B cell (primary cell): ENCODE results near the gene ACOX3. TPM values are rescaled to one million over a fixed set of nuclear protein-coding genes. Genes with fewer than 3 reads are reported as not detected.

Experiments
- ATAC-seq: fragments of 200-7000 bp; cut with Tn5 transposase; one replicate; pipeline ENCODE4 v1.10.0; 2021; ENCODE audit warnings: low read depth, mild to moderate bottlenecking, moderate number of reproducible peaks, moderate library complexity
- CTCF ChIA-PET: fragments of 350-600 bp; sonication (Branson Sonifier 250); formaldehyde crosslinking; loops from one replicate; lab custom pipeline; 2021; ENCODE audit warnings: antibody characterized with exemption, inconsistent platforms; lab: Charles Lee
- POLR2A ChIA-PET: fragments of 350-600 bp; sonication (Branson Sonifier 250); formaldehyde crosslinking; loops from one replicate; lab custom pipeline; 2021; ENCODE audit warnings: antibody characterized with exemption; lab: Charles Lee
- DNase-seq: peaks from one replicate; pipeline ENCODE4 v3.0.0; 2013
- H2AFZ ChIP-seq: 2 replicates; pipeline ENCODE4 v1.6.1; 2012; ENCODE audit warnings: mild to moderate bottlenecking, low read depth, low read length; ENCODE audit not compliant: insufficient read depth, poor library complexity, severe bottlenecking
- H3K27ac ChIP-seq, 2 donors: 1 replicate in 1 of 2; 2 replicates in 1 of 2; pipeline ENCODE4 v1.5.1; 2012 to 2013; ENCODE audit warnings: low read length in 2 of 2, mild to moderate bottlenecking in 2 of 2, moderate library complexity in 1 of 2
- H3K27me3 ChIP-seq, 4 experiments: fragments of 200-600 bp in 1 of 4; sonication (generic) in 1 of 4; replicated peaks in 1 of 4; 1 replicate in 2 of 4; 2 replicates in 2 of 4; pipeline versions ENCODE4 v1.6.1 to v1.7.0; 2013 to 2016; ENCODE audit warnings: low read length in 3 of 4, mild to moderate bottlenecking in 2 of 4, mixed read lengths in 1 of 4, moderate library complexity in 1 of 4; ENCODE audit not compliant: insufficient read depth in 4 of 4, control insufficient read depth in 3 of 4; ENCODE audit errors: control extremely low read depth in 1 of 4
- H3K36me3 ChIP-seq, 2 experiments: replicated peaks in 1 of 2; 1 replicate in 1 of 2; 2 replicates in 1 of 2; pipeline versions ENCODE4 v1.6.1 to v1.7.1; 2013; ENCODE audit warnings: low read length in 1 of 2; ENCODE audit not compliant: insufficient read depth in 2 of 2, control insufficient read depth in 1 of 2; ENCODE audit errors: control extremely low read depth in 1 of 2, extremely low read depth in 1 of 2
- H3K4me1 ChIP-seq, 2 donors: fragments of 200-600 bp in 1 of 2; sonication (generic) in 1 of 2; 1 replicate in 1 of 2; 2 replicates in 1 of 2; pipeline versions ENCODE4 v1.5.1 to v1.6.1; 2013 to 2017; ENCODE audit warnings: low read length in 2 of 2; ENCODE audit not compliant: control insufficient read depth in 2 of 2, insufficient read depth in 2 of 2
- H3K4me2 ChIP-seq: replicated peaks from 2 replicates; pipeline ENCODE3; 2012; ENCODE audit warnings: mild to moderate bottlenecking, low read depth, low read length; ENCODE audit not compliant: poor library complexity, severe bottlenecking
- H3K4me3 ChIP-seq, 5 experiments: fragments of 200-600 bp in 1 of 5; sonication (generic) in 1 of 5; 1 replicate in 3 of 5; 2 replicates in 2 of 5; pipeline versions ENCODE4 v1.5.1 to v1.7.0; 2011 to 2016; ENCODE audit warnings: low read length in 4 of 5, mild to moderate bottlenecking in 4 of 5, low read depth in 2 of 5, control low read depth in 1 of 5, moderate library complexity in 1 of 5; ENCODE audit not compliant: insufficient read depth in 1 of 5; ENCODE audit errors: control extremely low read depth in 1 of 5, extremely low read depth in 1 of 5
- H3K79me2 ChIP-seq: fragments of 200-600 bp; sonication (generic); one replicate; pipeline ENCODE4 v1.6.0; 2016; ENCODE audit warnings: low read length; ENCODE audit not compliant: control insufficient read depth, insufficient read depth
- H3K9ac ChIP-seq: fragments of 200-600 bp; sonication (generic); 2 replicates; pipeline ENCODE4 v1.6.1; 2017; ENCODE audit warnings: mild to moderate bottlenecking, low read length, moderate library complexity
- H3K9me3 ChIP-seq, 3 donors: one replicate each; pipeline versions ENCODE4 v1.6.1 to v1.7.1; 2013; ENCODE audit warnings: low read length in 2 of 3; ENCODE audit not compliant: control insufficient read depth in 2 of 3, insufficient read depth in 1 of 3; ENCODE audit errors: control extremely low read depth in 1 of 3
- H4K20me1 ChIP-seq: 2 replicates; pipeline ENCODE4 v1.6.0; 2012; ENCODE audit warnings: mild to moderate bottlenecking, low read length; ENCODE audit not compliant: insufficient read depth, control insufficient read depth, poor library complexity, severe bottlenecking
- H3K27ac Mint-ChIP-seq: one replicate; pipeline ENCODE4 v1.8.0; 2021; ENCODE audit warnings: mixed read lengths
- H3K27me3 Mint-ChIP-seq: one replicate; pipeline ENCODE4 v1.8.0; 2021; ENCODE audit warnings: mixed read lengths
- H3K4me1 Mint-ChIP-seq: one replicate; pipeline ENCODE4 v1.8.0; 2021; ENCODE audit warnings: mixed read lengths
- H3K4me3 Mint-ChIP-seq: one replicate; pipeline ENCODE4 v1.8.0; 2021; ENCODE audit warnings: mixed read lengths
- H3K9me3 Mint-ChIP-seq: one replicate; pipeline ENCODE4 v1.8.0; 2022; ENCODE audit warnings: mixed read lengths; ENCODE audit not compliant: insufficient read depth
- CTCF ChIP-seq: fragments of 200-600 bp; IDR thresholded peaks from one replicate; pipeline ENCODE4 v1.8.0; 2022; ENCODE audit warnings: antibody characterized with exemption, mild to moderate bottlenecking
- EZH2 ChIP-seq: IDR thresholded peaks from 2 replicates; pipeline ENCODE4 v1.6.1; 2012; ENCODE audit warnings: borderline replicate concordance, low read depth, mild to moderate bottlenecking, moderate library complexity, low read length; ENCODE audit not compliant: insufficient read depth, poor library complexity, severe bottlenecking
- WGBS: methylation state at CpG from one replicate; pipeline ENCODE4 v1.1.5; 2013; ENCODE audit warnings: missing lambda C conversion rate; ENCODE audit not compliant: insufficient coverage; 5-methylcytosine and 5-hydroxymethylcytosine counted together
- intact Hi-C: fragments of 100-400 bp; cut with micrococcal nuclease; formaldehyde crosslinking; loops from one replicate; pipeline ENCODE4 v1.10.0; 2022
- polyA plus RNA-seq: library from polyadenylated mRNA; depleted of rRNA; stranded (reverse); fragments of >200 nt; gene quantifications from 2 replicates; pipeline ENCODE4 v1.2.3, GENCODE V29; 2012
- total RNA-seq, 2 donors: library from RNA; stranded (reverse); fragments of 120-200 nt in 1 of 2; gene quantifications; 1 replicate in 1 of 2; 2 replicates in 1 of 2; pipeline versions ENCODE4 v1.2.3 to v1.2.4, GENCODE V29; 2013 to 2022

Gene ACOX3
- total and polyA plus RNA-seq, 2 donors (not counting 1 experiment from before 2014, with no cell fraction given), result 4.6 to 23.1 TPM

GRCh38 chr4:8359193-8359592 is 81.3 kb downstream of the ACOX3 start:
- H3K9me3 Mint-ChIP-seq, result peaks cover 2% of the 10 kb centered on the region
- Histone ChIP-seq H3K36me3 (no peaks in the 10 kb centered on the region), H3K9me3 (peaks cover 0 to 1% (median under 1%) of the 10 kb centered on the region in 3 donors), H3K4me1 (no peaks in the 10 kb centered on the region), H3K9ac (no peak overlapping the region), H3K27me3 (peaks cover 0 to 3% (median 0%) of the 10 kb centered on the region in 4 experiments), H3K27ac (no peak overlapping the region), H3K4me3 (no peak overlapping the region), H2AFZ (no peak overlapping the region), H3K79me2 (no peaks in the 10 kb centered on the region), H4K20me1 (no peaks in the 10 kb centered on the region), H3K4me2 (no peak overlapping the region)
- ATAC-seq, result no peak
- DNase-seq, result no peak
- no peak overlapping the region for H3K4me3 Mint-ChIP-seq
- peaks cover 8% of the 10 kb centered on the region for H3K27me3 Mint-ChIP-seq
- ChIA-PET POLR2A (no interaction called here), CTCF (no interaction called here)
- no peaks in the 10 kb centered on the region for H3K4me1 Mint-ChIP-seq
- no peak overlapping the region for H3K27ac Mint-ChIP-seq
- TF ChIP-seq CTCF (no peak), EZH2 (no peak)
- WGBS, result 82% methylated on average over 2 of the region's 5 CpGs
- intact Hi-C loops, result no loop called here

- ChIA-PET POLR2A (no interaction called here), CTCF (no interaction called here)
- H2AFZ ChIP-seq, result no peak overlapping the region
- peaks cover 2% of the 10 kb centered on the region for H3K9me3 Mint-ChIP-seq
- no peak for TF ChIP-seq EZH2
- no peak for TF ChIP-seq CTCF
- no peak overlapping the region for H3K27ac Mint-ChIP-seq
- peaks cover 0 to 3% (median 0%) of the 10 kb centered on the region in 4 experiments for H3K27me3 ChIP-seq
- no peak overlapping the region for H3K4me2 ChIP-seq
- H3K4me3 ChIP-seq, result no peak overlapping the region
- no peaks in the 10 kb centered on the region for H3K4me1 Mint-ChIP-seq
- H4K20me1 ChIP-seq, result no peaks in the 10 kb centered on the region
- intact Hi-C loops, result no loop called here
- no peak overlapping the region for H3K9ac ChIP-seq
- 86% methylated on average over 8 of the region's 8 CpGs for WGBS
- H3K4me3 Mint-ChIP-seq, result no peak overlapping the region
- no peaks in the 10 kb centered on the region for H3K36me3 ChIP-seq
- ATAC-seq, result no peak
- no peaks in the 10 kb centered on the region for H3K79me2 ChIP-seq
- peaks cover 0 to 9% (median under 1%) of the 10 kb centered on the region in 3 donors for H3K9me3 ChIP-seq
- H3K27ac ChIP-seq, result no peak overlapping the region
- DNase-seq, result no peak
- peaks cover 9% of the 10 kb centered on the region for H3K27me3 Mint-ChIP-seq
- H3K4me1 ChIP-seq, result no peaks in the 10 kb centered on the region
These were observed 83.7 kb downstream of the ACOX3 start for GRCh38 chr4:8356856-8357255.
